ENCODE data around the gene NUP42.
A peak's percentile ranks its signal among the peaks of the same experiment; 100 is the strongest.

The NUP42 gene

GRCh38 chr7:23235813-23236221 lies 54.0 kb downstream of the NUP42 start:
- Histone ChIP-seq H3K79me1 (ENCODE audit: low read depth, low read length) (no peaks in the 10 kb centered on the region), H3K4me2 (ENCODE audit: insufficient read depth, low read length, poor library complexity, severe bottlenecking) (no peak overlapping the region), H3K23ac (ENCODE audit: low read depth, low read length, poor library complexity) (no peak overlapping the region), H3K27ac (replicated peaks; ENCODE audit: low read length) (no peak overlapping the region), H3K36me3 (replicated peaks in 1 of 2; ENCODE audit: control insufficient read depth in 2 of 2, insufficient read depth in 2 of 2, low read length in 2 of 2) (no peaks in the 10 kb centered on the region), H2BK15ac (ENCODE audit: low read length) (no peak overlapping the region), H2BK5ac (ENCODE audit: low read length) (no peak overlapping the region), H3K9ac (ENCODE audit: low read depth, low read length, poor library complexity) (no peak overlapping the region), H2AFZ (ENCODE audit: low read length) (no peak overlapping the region), H3K4ac (ENCODE audit: low read length) (no peak overlapping the region), H3K4me1 (ENCODE audit: control insufficient read depth in 2 of 2, insufficient read depth in 1 of 2, low read depth in 1 of 2, low read length in 2 of 2) (no peaks in the 10 kb centered on the region), H2BK120ac (ENCODE audit: low read depth, low read length) (no peak overlapping the region), H4K91ac (ENCODE audit: low read depth, low read length, poor library complexity) (no peak overlapping the region), H3K27me3 (ENCODE audit: control insufficient read depth in 3 of 3, insufficient read depth in 3 of 3, low read depth in 1 of 3, low read length in 3 of 3) (peaks cover 0 to 30% (median 0%) of the 10 kb centered on the region in 3 experiments), H4K8ac (ENCODE audit: low read depth, low read length) (no peak overlapping the region), H3K4me3 (ENCODE audit: low read length in 2 of 2) (no peak overlapping the region), H2BK12ac (ENCODE audit: low read length) (no peak overlapping the region), H3K9me3 (replicated peaks in 1 of 2; ENCODE audit: control insufficient read depth in 2 of 2, insufficient read depth in 1 of 2, low read depth in 1 of 2, low read length in 2 of 2) (no peaks in the 10 kb centered on the region), H2AK5ac (ENCODE audit: low read depth, low read length) (no peak overlapping the region), H3K14ac (ENCODE audit: low read length) (no peak overlapping the region), H3K18ac (ENCODE audit: low read length) (no peak overlapping the region)
- DNase-seq (ENCODE audit: low spot score) = no peak
- no CpG with 5 or more reads among the region's 6 CpGs for WGBS, 2 donors (ENCODE audit: extremely low coverage in 2 of 2, insufficient read length in 2 of 2, insufficient replicate concordance in 1 of 2)

- Histone ChIP-seq H3K4ac (ENCODE audit: low read length) (no peak overlapping the region), H2AFZ (ENCODE audit: low read length) (no peak overlapping the region), H3K4me1 (ENCODE audit: control insufficient read depth in 2 of 2, insufficient read depth in 1 of 2, low read depth in 1 of 2, low read length in 2 of 2) (no peaks in the 10 kb centered on the region), H4K91ac (ENCODE audit: low read depth, low read length, poor library complexity) (no peak overlapping the region), H2BK120ac (ENCODE audit: low read depth, low read length) (no peak overlapping the region), H4K8ac (ENCODE audit: low read depth, low read length) (no peak overlapping the region), H3K18ac (ENCODE audit: low read length) (no peak overlapping the region), H2AK5ac (ENCODE audit: low read depth, low read length) (no peak overlapping the region), H3K27me3 (ENCODE audit: control insufficient read depth in 3 of 3, insufficient read depth in 3 of 3, low read depth in 1 of 3, low read length in 3 of 3) (peaks cover 0 to 32% (median 0%) of the 10 kb centered on the region in 3 experiments), H3K9me3 (replicated peaks in 1 of 2; ENCODE audit: control insufficient read depth in 2 of 2, insufficient read depth in 1 of 2, low read depth in 1 of 2, low read length in 2 of 2) (no peaks in the 10 kb centered on the region), H3K23ac (ENCODE audit: low read depth, low read length, poor library complexity) (no peak overlapping the region), H2BK12ac (ENCODE audit: low read length) (no peak overlapping the region), H3K79me1 (ENCODE audit: low read depth, low read length) (no peaks in the 10 kb centered on the region), H2BK5ac (ENCODE audit: low read length) (no peak overlapping the region), H2BK15ac (ENCODE audit: low read length) (no peak overlapping the region), H3K36me3 (replicated peaks in 1 of 2; ENCODE audit: control insufficient read depth in 2 of 2, insufficient read depth in 2 of 2, low read length in 2 of 2) (no peaks in the 10 kb centered on the region), H3K4me2 (ENCODE audit: insufficient read depth, low read length, poor library complexity, severe bottlenecking) (no peak overlapping the region), H3K27ac (replicated peaks; ENCODE audit: low read length) (no peak overlapping the region), H3K4me3 (ENCODE audit: low read length in 2 of 2) (no peak overlapping the region), H3K14ac (ENCODE audit: low read length) (no peak overlapping the region), H3K9ac (ENCODE audit: low read depth, low read length, poor library complexity) (no peak overlapping the region)
- WGBS, 2 donors (ENCODE audit: extremely low coverage in 2 of 2, insufficient read length in 2 of 2, insufficient replicate concordance in 1 of 2) = no CpG with 5 or more reads among the region's 3 CpGs
- no peak for DNase-seq (ENCODE audit: low spot score)
Observed at GRCh38 chr7:23237000-23237399, 55.2 kb downstream of the NUP42 start.

- Histone ChIP-seq H3K4ac (ENCODE audit: low read length) (no peak overlapping the region), H3K4me1 (ENCODE audit: control insufficient read depth in 2 of 2, insufficient read depth in 1 of 2, low read depth in 1 of 2, low read length in 2 of 2) (no peaks in the 10 kb centered on the region), H2AK5ac (ENCODE audit: low read depth, low read length) (no peak overlapping the region), H2BK12ac (ENCODE audit: low read length) (no peak overlapping the region), H3K4me3 (ENCODE audit: low read length in 2 of 2) (no peak overlapping the region), H2AFZ (ENCODE audit: low read length) (no peak overlapping the region), H3K79me1 (ENCODE audit: low read depth, low read length) (no peaks in the 10 kb centered on the region), H3K18ac (ENCODE audit: low read length) (no peak overlapping the region), H3K27me3 (ENCODE audit: control insufficient read depth in 3 of 3, insufficient read depth in 3 of 3, low read depth in 1 of 3, low read length in 3 of 3) (peaks cover 0 to 27% (median 0%) of the 10 kb centered on the region in 3 experiments), H4K8ac (ENCODE audit: low read depth, low read length) (no peak overlapping the region), H2BK15ac (ENCODE audit: low read length) (no peak overlapping the region), H2BK120ac (ENCODE audit: low read depth, low read length) (no peak overlapping the region), H3K27ac (replicated peaks; ENCODE audit: low read length) (no peak overlapping the region), H3K14ac (ENCODE audit: low read length) (no peak overlapping the region), H3K23ac (ENCODE audit: low read depth, low read length, poor library complexity) (no peak overlapping the region), H2BK5ac (ENCODE audit: low read length) (no peak overlapping the region), H3K9me3 (replicated peaks in 1 of 2; ENCODE audit: control insufficient read depth in 2 of 2, insufficient read depth in 1 of 2, low read depth in 1 of 2, low read length in 2 of 2) (no peaks in the 10 kb centered on the region), H3K4me2 (ENCODE audit: insufficient read depth, low read length, poor library complexity, severe bottlenecking) (no peak overlapping the region), H4K91ac (ENCODE audit: low read depth, low read length, poor library complexity) (no peak overlapping the region), H3K9ac (ENCODE audit: low read depth, low read length, poor library complexity) (peak overlapping the region; percentile 9), H3K36me3 (replicated peaks in 1 of 2; ENCODE audit: control insufficient read depth in 2 of 2, insufficient read depth in 2 of 2, low read length in 2 of 2) (no peaks in the 10 kb centered on the region)
- WGBS, 2 donors (ENCODE audit: extremely low coverage in 2 of 2, insufficient read length in 2 of 2, insufficient replicate concordance in 1 of 2) = no CpG with 5 or more reads among the region's 11 CpGs
- DNase-seq (ENCODE audit: low spot score) = no peak
Observed at GRCh38 chr7:23238983-23239652, 57.3 kb downstream of the NUP42 start.

- Histone ChIP-seq H3K23ac (ENCODE audit: low read depth, low read length, poor library complexity) (no peak overlapping the region), H2AFZ (ENCODE audit: low read length) (no peak overlapping the region), H2BK5ac (ENCODE audit: low read length) (no peak overlapping the region), H2BK15ac (ENCODE audit: low read length) (no peak overlapping the region), H3K14ac (ENCODE audit: low read length) (no peak overlapping the region), H2AK5ac (ENCODE audit: low read depth, low read length) (no peak overlapping the region), H3K4me2 (ENCODE audit: insufficient read depth, low read length, poor library complexity, severe bottlenecking) (no peak overlapping the region), H3K18ac (ENCODE audit: low read length) (no peak overlapping the region), H3K36me3 (replicated peaks in 1 of 2; ENCODE audit: control insufficient read depth in 2 of 2, insufficient read depth in 2 of 2, low read length in 2 of 2) (no peaks in the 10 kb centered on the region), H3K9ac (ENCODE audit: low read depth, low read length, poor library complexity) (no peak overlapping the region), H4K8ac (ENCODE audit: low read depth, low read length) (no peak overlapping the region), H3K4ac (ENCODE audit: low read length) (no peak overlapping the region), H3K4me1 (ENCODE audit: control insufficient read depth in 2 of 2, insufficient read depth in 1 of 2, low read depth in 1 of 2, low read length in 2 of 2) (no peaks in the 10 kb centered on the region), H3K27ac (replicated peaks; ENCODE audit: low read length) (no peak overlapping the region), H3K27me3 (ENCODE audit: control insufficient read depth in 3 of 3, insufficient read depth in 3 of 3, low read depth in 1 of 3, low read length in 3 of 3) (peaks cover 0 to 27% (median 0%) of the 10 kb centered on the region in 3 experiments), H4K91ac (ENCODE audit: low read depth, low read length, poor library complexity) (no peak overlapping the region), H3K9me3 (replicated peaks in 1 of 2; ENCODE audit: control insufficient read depth in 2 of 2, insufficient read depth in 1 of 2, low read depth in 1 of 2, low read length in 2 of 2) (no peaks in the 10 kb centered on the region), H3K4me3 (ENCODE audit: low read length in 2 of 2) (no peak overlapping the region), H2BK120ac (ENCODE audit: low read depth, low read length) (no peak overlapping the region), H3K79me1 (ENCODE audit: low read depth, low read length) (no peaks in the 10 kb centered on the region), H2BK12ac (ENCODE audit: low read length) (no peak overlapping the region)
- no CpG with 5 or more reads among the region's 5 CpGs for WGBS, 2 donors (ENCODE audit: extremely low coverage in 2 of 2, insufficient read length in 2 of 2, insufficient replicate concordance in 1 of 2)
- no peak for DNase-seq (ENCODE audit: low spot score)
Observed at GRCh38 chr7:23239698-23240097, 57.9 kb downstream of the NUP42 start.

All from neuronal stem cell (in vitro differentiated cells).